ENCODE data around the gene FOXD2.

FOXD2 gene

DNA sequence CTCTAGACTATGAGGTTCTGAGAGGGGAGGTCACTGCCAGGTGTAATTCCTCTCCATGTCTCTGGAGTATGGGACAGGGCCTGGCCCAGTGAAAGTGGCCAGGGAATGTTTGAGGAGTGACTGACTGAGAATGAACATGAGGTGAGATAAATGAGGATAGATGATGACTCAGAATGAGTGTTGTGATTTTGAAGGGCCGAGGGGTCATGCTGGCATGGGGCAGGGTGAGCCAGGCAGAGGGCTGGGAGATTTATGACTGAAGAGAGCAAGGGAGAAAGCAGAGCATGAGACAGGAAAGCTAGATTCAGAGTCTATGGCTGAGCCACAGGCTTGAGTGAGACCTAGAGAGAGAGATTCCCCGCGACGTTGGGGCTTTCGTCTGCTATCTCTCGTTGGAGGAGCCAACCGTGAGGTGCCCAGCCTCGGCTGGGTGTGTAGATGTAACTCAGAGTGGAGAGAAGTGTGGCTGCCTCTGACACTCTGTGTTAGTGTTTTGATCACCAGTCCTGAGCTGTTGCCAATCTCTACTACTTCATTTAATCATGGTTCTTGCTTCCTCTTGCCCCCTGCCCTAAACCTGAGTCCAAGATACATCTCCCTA, 50.1 kb downstream of the FOXD2 start:
- no peak for TF ChIP-seq ARNTL (CRISPR knock-in tag; IDR thresholded peaks at IDR 0.05; ENCODE audit: borderline replicate concordance, low read depth)
- ATAC-seq, result no peak

Data from SK-N-SH treated with all-trans-retinoic acid at 6 μM for 48 hours (cell line).